ENCODE results near the gene EYS.
"Not testable (repeated sequence)": the region's sequence is repeated elsewhere in the genome, so short reads cannot be mapped to it uniquely, and the experiment has no call there.

The EYS gene

GRCh38 chr6:65637289-65638046 lies 69.6 kb downstream of the EYS start:
- TF ChIP-seq, protein P1, sequence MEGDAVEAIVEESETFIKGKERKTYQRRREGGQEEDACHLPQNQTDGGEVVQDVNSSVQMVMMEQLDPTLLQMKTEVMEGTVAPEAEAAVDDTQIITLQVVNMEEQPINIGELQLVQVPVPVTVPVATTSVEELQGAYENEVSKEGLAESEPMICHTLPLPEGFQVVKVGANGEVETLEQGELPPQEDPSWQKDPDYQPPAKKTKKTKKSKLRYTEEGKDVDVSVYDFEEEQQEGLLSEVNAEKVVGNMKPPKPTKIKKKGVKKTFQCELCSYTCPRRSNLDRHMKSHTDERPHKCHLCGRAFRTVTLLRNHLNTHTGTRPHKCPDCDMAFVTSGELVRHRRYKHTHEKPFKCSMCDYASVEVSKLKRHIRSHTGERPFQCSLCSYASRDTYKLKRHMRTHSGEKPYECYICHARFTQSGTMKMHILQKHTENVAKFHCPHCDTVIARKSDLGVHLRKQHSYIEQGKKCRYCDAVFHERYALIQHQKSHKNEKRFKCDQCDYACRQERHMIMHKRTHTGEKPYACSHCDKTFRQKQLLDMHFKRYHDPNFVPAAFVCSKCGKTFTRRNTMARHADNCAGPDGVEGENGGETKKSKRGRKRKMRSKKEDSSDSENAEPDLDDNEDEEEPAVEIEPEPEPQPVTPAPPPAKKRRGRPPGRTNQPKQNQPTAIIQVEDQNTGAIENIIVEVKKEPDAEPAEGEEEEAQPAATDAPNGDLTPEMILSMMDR (IDR thresholded peaks at IDR 0.05; ENCODE audit: extremely low read depth, missing control alignments), result no peak

GRCh38 chr6:65633501-65633900 lies 73.5 kb downstream of the EYS start:
- no peak for DNase-seq (ENCODE audit: low spot score)
- TF ChIP-seq, protein P1 (IDR thresholded peaks at IDR 0.05; ENCODE audit: extremely low read depth, missing control alignments), result no peak

More at GRCh38 chr6:65637289-65638046, 69.6 kb downstream of the EYS start:
- no peak for DNase-seq (ENCODE audit: low spot score)

DNA sequence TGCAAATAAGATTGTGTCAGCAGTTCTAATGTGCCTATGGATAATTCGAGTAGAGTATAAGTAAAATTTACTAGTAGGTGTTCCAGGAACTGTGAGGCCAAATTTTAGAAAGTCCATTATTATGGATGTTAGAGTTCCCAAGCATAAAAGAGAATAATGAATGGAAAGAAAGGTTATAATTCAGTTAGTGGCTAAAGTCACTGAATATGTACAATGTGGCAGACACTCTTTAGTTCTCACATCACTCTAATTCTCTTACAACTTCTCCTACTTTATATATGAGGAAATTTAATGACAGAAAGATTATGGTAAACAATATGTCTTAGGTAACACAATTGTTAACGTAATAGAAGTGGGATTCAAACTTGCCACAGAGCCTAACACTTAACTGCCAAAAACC lies 75.3 kb downstream of the EYS start:
- no peak for DNase-seq (ENCODE audit: low spot score)
- TF ChIP-seq, protein P1 (IDR thresholded peaks at IDR 0.05; ENCODE audit: extremely low read depth, missing control alignments), result no peak

DNA sequence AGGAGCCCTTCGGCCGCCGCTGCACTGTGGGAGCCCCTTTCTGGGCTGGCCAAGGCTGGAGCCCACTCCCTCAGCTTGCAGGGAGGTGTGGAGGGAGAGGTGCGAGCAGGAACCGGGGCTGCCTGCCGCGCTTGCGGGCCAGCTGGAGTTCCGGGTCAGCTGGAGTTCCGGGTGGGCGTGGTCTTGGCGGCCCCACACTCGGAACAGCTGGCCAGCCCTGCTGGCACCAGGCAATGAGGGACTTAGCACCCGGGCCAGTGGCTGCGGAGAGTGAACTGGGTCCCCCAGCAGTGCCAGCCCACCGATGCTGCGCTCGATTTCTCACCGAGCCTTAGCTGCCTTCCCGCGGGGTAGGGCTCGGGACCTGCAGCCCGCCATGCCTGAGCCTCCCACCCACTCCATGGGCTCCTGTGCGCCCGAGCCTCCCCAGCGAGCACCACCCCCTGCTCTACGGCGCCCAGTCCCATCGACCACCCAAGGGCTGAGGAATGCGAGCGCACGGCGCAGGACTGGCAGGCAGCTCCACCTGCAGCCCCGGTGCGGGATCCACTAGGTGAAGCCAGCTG lies 79.5 kb downstream of the EYS start:
- not testable (repeated sequence) for DNase-seq (ENCODE audit: low spot score)

DNA sequence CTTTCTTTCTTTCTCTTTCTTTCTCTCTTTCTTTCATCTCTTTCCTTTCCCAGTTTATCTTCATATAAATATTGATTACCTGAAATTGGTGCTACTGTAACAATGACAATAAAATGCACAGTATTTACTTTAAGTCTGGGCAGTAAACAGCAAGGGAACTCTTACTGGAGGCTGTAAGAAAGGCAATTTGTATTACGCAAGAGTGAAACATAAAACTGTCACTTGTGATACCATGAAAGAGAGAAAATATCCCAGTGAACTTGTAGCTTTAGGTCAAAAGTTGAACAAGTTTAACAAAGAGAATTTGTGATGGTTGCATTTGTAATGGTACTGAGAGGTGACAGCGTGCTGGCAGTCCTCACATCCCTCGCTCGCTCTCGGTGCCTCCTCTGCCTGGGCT lies 80.0 kb downstream of the EYS start:
- DNase-seq (ENCODE audit: low spot score), result no peak
- TF ChIP-seq, protein P1 (IDR thresholded peaks at IDR 0.05; ENCODE audit: extremely low read depth, missing control alignments), result no peak

- TF ChIP-seq, protein P1 (IDR thresholded peaks at IDR 0.05; ENCODE audit: extremely low read depth, missing control alignments), result no peak
- DNase-seq (ENCODE audit: low spot score), result no peak
These were observed 83.5 kb downstream of the EYS start for GRCh38 chr6:65623566-65623965.

DNA sequence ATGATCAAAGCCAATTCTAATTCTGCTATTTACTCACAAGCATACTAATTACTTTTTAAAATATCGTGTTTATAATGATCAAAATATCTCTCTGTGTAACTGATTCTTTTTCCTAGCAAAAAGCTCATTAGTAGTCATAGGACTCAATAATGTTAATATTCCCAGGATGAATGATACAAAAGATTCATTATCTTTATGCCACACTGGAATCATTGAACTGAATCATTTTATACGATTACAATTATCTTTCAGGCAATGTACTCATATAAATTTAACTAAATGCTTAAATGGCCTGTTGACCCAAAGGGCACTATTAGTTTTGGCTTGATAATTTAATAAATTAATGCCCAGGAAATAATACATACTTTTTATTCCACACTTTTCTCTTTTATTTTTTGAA lies 96.3 kb downstream of the EYS start:
- TF ChIP-seq, protein P1 (IDR thresholded peaks at IDR 0.05; ENCODE audit: extremely low read depth, missing control alignments), result no peak
- no peak for DNase-seq (ENCODE audit: low spot score)

GRCh38 chr6:65595540-65595939 lies 111.5 kb downstream of the EYS start:
- DNase-seq (ENCODE audit: low spot score), result no peak
- TF ChIP-seq, protein P1 (IDR thresholded peaks at IDR 0.05; ENCODE audit: extremely low read depth, missing control alignments), result no peak

All from GM20000 (cell line).